ENCODE data around the gene MOXD1.

DNA sequence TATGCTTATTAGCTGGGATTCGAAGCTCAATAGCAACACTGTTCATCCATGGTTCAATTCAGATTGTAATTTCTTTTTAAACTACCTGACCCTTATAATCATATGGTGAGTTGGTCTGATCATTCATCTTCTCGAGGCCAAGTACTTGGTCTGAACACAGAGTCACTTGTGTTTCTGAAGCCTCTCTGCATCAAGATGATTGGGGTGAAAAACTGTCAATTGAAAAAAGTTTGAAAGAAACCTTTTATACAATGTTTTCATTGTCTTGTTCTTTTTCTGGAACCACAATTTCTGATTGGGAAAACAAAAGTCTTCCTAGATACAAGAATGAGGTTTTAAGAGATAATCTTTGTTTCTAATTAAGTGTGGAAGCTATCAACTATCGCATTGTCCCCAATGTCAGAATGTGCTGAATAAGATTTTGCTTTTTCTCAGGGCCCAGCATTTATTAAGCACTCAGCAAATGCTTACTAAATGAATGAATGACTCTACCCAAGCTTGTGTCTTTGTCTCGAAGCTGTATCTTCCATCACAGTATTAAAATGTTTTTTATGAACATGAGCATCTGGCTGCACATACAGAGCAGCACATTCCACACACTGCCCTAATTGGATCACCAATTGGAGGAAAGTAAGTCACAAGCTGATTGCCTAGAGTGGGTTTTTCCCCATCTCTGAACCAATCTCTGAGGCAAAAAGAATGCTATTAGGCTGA, 45.0 kb upstream of the MOXD1 start:
- no peak for TF ChIP-seq YY1 (IDR thresholded peaks at IDR 0.05; ENCODE audit: insufficient read depth, insufficient read length)
- no peak for TF ChIP-seq ZNF274 (IDR thresholded peaks at IDR 0.05; ENCODE audit: low read depth, low read length)
- no peak for TF ChIP-seq SUZ12 (IDR thresholded peaks at IDR 0.05; ENCODE audit: extremely low read depth, insufficient read depth, insufficient read length)

Data from NT2/D1 (cell line).